K562 (cell line): Measurements from ENCODE around the gene CSNK1D. TPM values are rescaled to one million over a fixed set of nuclear protein-coding genes. Genes with fewer than 3 reads are reported as not detected.

Source experiments
- ATAC-seq: fragments of 200-7000 bp; cut with Tn5 transposase; 3 replicates; pipeline ENCODE4 v1.9.1; 2020; ENCODE audit warnings: moderate library complexity
- BruUV-seq: library from RNA; stranded (reverse); fragments of 400-500 nt; replicated peaks from 2 replicates; lab custom pipeline; 2021; lab: Mats Ljungman, UMichigan
- CTCF ChIA-PET: fragments of 300-600 bp; formaldehyde crosslinking; extraction: SDS; loops from one replicate; lab custom pipeline; 2021; ENCODE audit warnings: low intra/inter-chr PET ratio; lab: Yijun Ruan, JAX
- POLR2A ChIA-PET: fragments of 300-600, 350-650 bp; sonication (Branson Sonifier 250); formaldehyde crosslinking; extraction: SDS; loops from one replicate; lab custom pipeline; 2021; ENCODE audit warnings: antibody characterized with exemption, inconsistent platforms; lab: Yijun Ruan, JAX
- DNase-seq, 4 experiments: peaks; one replicate each; pipeline versions ENCODE4 v3.0.0 to v3.0.0-alpha.2; 2011 to 2018; ENCODE audit warnings: low spot score in 3 of 4, mixed read lengths in 3 of 4; ENCODE audit errors: extremely low read depth in 1 of 4
- FAIRE-seq: peaks from 2 replicates; lab custom pipeline; 2011; peaks lifted over from hg19 to GRCh38; lab: Jason Lieb, UNC
- H2AFZ ChIP-seq: 2 replicates; pipeline ENCODE4 v1.6.0; 2011; ENCODE audit warnings: low read depth, low read length, control low read depth, inconsistent platforms
- H3K27ac ChIP-seq: fragments of 200-600 bp; 3 replicates; pipeline ENCODE4 v1.8.0; 2011; ENCODE audit warnings: low read depth, mild to moderate bottlenecking, control low read depth, inconsistent platforms, low read length, moderate library complexity, mixed read lengths; ENCODE audit errors: extremely low read depth
- H3K27me3 ChIP-seq, 2 experiments: fragments of 300-600 bp in 1 of 2; 2 replicates in 1 of 2; 3 replicates in 1 of 2; pipeline versions ENCODE4 v1.6.0 to v1.8.0; 2011; ENCODE audit warnings: inconsistent platforms in 2 of 2, low read length in 2 of 2, mild to moderate bottlenecking in 1 of 2, mixed read lengths in 1 of 2, moderate library complexity in 1 of 2; ENCODE audit not compliant: control insufficient read depth in 2 of 2, insufficient read depth in 2 of 2
- H3K36me3 ChIP-seq: fragments of 300-600 bp; 3 replicates; pipeline ENCODE4 v1.8.0; 2011; ENCODE audit warnings: mild to moderate bottlenecking, low read length, inconsistent platforms; ENCODE audit not compliant: control insufficient read depth, insufficient read depth
- H3K4me1 ChIP-seq, 2 experiments: fragments of 200-600 bp in 1 of 2; replicated peaks in 1 of 2; 2 replicates in 1 of 2; 3 replicates in 1 of 2; pipeline versions ENCODE4 v1.5.1 to v1.8.0; 2011; ENCODE audit warnings: inconsistent platforms in 2 of 2, low read length in 2 of 2, mild to moderate bottlenecking in 1 of 2, mixed read lengths in 1 of 2, moderate library complexity in 1 of 2; ENCODE audit not compliant: control insufficient read depth in 2 of 2, insufficient read depth in 2 of 2
- H3K4me2 ChIP-seq: 2 replicates; pipeline ENCODE4 v1.6.1; 2011; ENCODE audit warnings: low read length, control low read depth, inconsistent platforms, mixed read lengths; ENCODE audit not compliant: insufficient read depth
- H3K4me3 ChIP-seq: fragments of 200-600 bp; sonication (generic), shearing (Covaris generic); 2 replicates; pipeline ENCODE4 v1.5.1; 2016; ENCODE audit warnings: control low read depth, inconsistent platforms
- H3K79me2 ChIP-seq: fragments of 200-600 bp; 3 replicates; pipeline ENCODE4 v1.8.0; 2011; ENCODE audit warnings: low read length, inconsistent platforms; ENCODE audit not compliant: control insufficient read depth, insufficient read depth
- H3K9ac ChIP-seq, 2 experiments: 2 replicates each; pipeline versions ENCODE4 v1.6.0 to v1.6.1; 2011; ENCODE audit warnings: low read depth in 2 of 2, low read length in 2 of 2, control low read depth in 1 of 2, inconsistent platforms in 1 of 2, mild to moderate bottlenecking in 1 of 2, mixed read lengths in 1 of 2; ENCODE audit not compliant: insufficient read depth in 1 of 2
- H3K9me1 ChIP-seq: one replicate; pipeline ENCODE4 v1.6.0; 2011; ENCODE audit warnings: inconsistent platforms, mild to moderate bottlenecking, low read length, moderate library complexity; ENCODE audit not compliant: control insufficient read depth, insufficient read depth
- H3K9me3 ChIP-seq: replicated peaks from 2 replicates; pipeline ENCODE4 v1.5.1; 2011; ENCODE audit warnings: low read depth, low read length, inconsistent platforms; ENCODE audit not compliant: control insufficient read depth, insufficient read depth
- H4K20me1 ChIP-seq: replicated peaks from 2 replicates; pipeline ENCODE4 v1.6.1; 2011; ENCODE audit warnings: low read length, inconsistent platforms, mixed read lengths; ENCODE audit not compliant: control insufficient read depth, insufficient read depth
- CBX5 ChIP-seq: IDR thresholded peaks from 2 replicates; pipeline ENCODE4 v1.6.1; 2014; ENCODE audit warnings: low read depth, borderline replicate concordance
- HDGF ChIP-seq: fragments of 450-650 bp; IDR thresholded peaks from 2 replicates; pipeline ENCODE4 v1.6.1; 2016
- PHF8 ChIP-seq: fragments of 200-600 bp; sonication (generic); IDR thresholded peaks from 2 replicates; pipeline ENCODE4 v1.6.1; 2012; ENCODE audit warnings: mixed run types, mild to moderate bottlenecking, inconsistent platforms, low read length, moderate library complexity, borderline replicate concordance
- PYGO2 ChIP-seq: fragments of 450-650 bp; IDR thresholded peaks from 2 replicates; pipeline ENCODE4 v1.6.1; 2016; ENCODE audit warnings: mild to moderate bottlenecking, missing genetic modification characterization, moderate library complexity, missing compliant biosample characterization
- ZFPM2 ChIP-seq: fragments of 250-450 bp; sonication (Bioruptor Pico); IDR thresholded peaks from 2 replicates; pipeline ENCODE4 v1.5.1; 2022; ENCODE audit warnings: mild to moderate bottlenecking
- ZNF165 ChIP-seq: fragments of 250-450 bp; sonication (Bioruptor Pico); IDR thresholded peaks from 2 replicates; pipeline ENCODE4 v1.4.0; 2020; ENCODE audit warnings: borderline replicate concordance
- WGBS: fragments of 100-300 bp; shearing (Covaris generic); methylation state at CpG from one replicate; pipeline ENCODE4 v1.1.6; 2016; ENCODE audit warnings: low coverage, mixed read lengths; ENCODE audit not compliant: insufficient coverage; ENCODE audit errors: missing lambda C conversion rate; 5-methylcytosine and 5-hydroxymethylcytosine counted together
- in situ Hi-C: fragments of 300-500 bp; cut with MboI; formaldehyde crosslinking; loops from 4 replicates; pipeline ENCODE4 v1.15.0; 2018; ENCODE audit warnings: inconsistent platforms, mixed read lengths
- intact Hi-C: fragments of 100-400 bp; cut with micrococcal nuclease; formaldehyde crosslinking; loops from 2 replicates; pipeline ENCODE4 v1.14.2; 2022
- polyA plus RNA-seq, 8 experiments: library from polyadenylated mRNA; depleted of rRNA in 4 of 8; stranded (reverse) in 5 of 8; unstranded in 3 of 8; fragments of >200 nt; fragmentation: Nextera tagmentation in 2 of 8; fragmentation: Illumina TruSeq in 1 of 8; extraction: Ambion mirVana in 2 of 8; extraction: Trizol in 1 of 8; gene quantifications; 2 replicates each; pipeline versions ENCODE4 v1.2.1 to v1.2.3, GENCODE V29; 2011 to 2014; ENCODE audit warnings: inconsistent platforms in 1 of 8, missing spikeins in 1 of 8
- total RNA-seq, 7 experiments: library from RNA; depleted of rRNA in 6 of 7; stranded (reverse); fragments of >200 nt in 6 of 7; fragmentation: Illumina TruSeq in 2 of 7; extraction: Trizol in 2 of 7; gene quantifications; 2 replicates each; pipeline versions ENCODE4 v1.2.1 to v1.2.3, GENCODE V29; 2011 to 2021; ENCODE audit warnings: low replicate concordance in 1 of 7
- TF ChIP-seq, protein P1 (sequence below), 2 experiments: fragments of 450-650 bp in 1 of 2; sonication (generic) in 1 of 2; formaldehyde crosslinking in 1 of 2; IDR thresholded peaks in 1 of 2; conservative IDR thresholded peaks in 1 of 2; 2 replicates each; pipeline versions ENCODE4 v1.6.1 to v1.8.1; 2016 to 2023; ENCODE audit warnings: mild to moderate bottlenecking in 2 of 2, moderate library complexity in 2 of 2, inconsistent platforms in 1 of 2, missing genetic modification reagents in 1 of 2
- TF ChIP-seq, protein P2 (sequence below): fragments of 450-650 bp; IDR thresholded peaks from 2 replicates; pipeline ENCODE4 v1.6.1; 2014; ENCODE audit warnings: low read depth, mild to moderate bottlenecking, moderate library complexity, borderline replicate concordance
- TF ChIP-seq, protein P3 (sequence below), 2 experiments: fragments of 450-650 bp; conservative IDR thresholded peaks; 2 replicates each; pipeline ENCODE4 v1.6.1; 2017; ENCODE audit warnings: mild to moderate bottlenecking in 2 of 2, moderate library complexity in 2 of 2
- TF ChIP-seq, protein P4 (sequence below): sonication (generic); formaldehyde crosslinking; IDR thresholded peaks from 2 replicates; pipeline ENCODE4 v1.8.0; 2022; ENCODE audit warnings: missing genetic modification reagents, mild to moderate bottlenecking, borderline replicate concordance
- TF ChIP-seq, protein P5 (sequence below): fragments of 250-450 bp; sonication (Bioruptor Pico); IDR thresholded peaks from 2 replicates; pipeline ENCODE4 v1.4.0; 2020

Gene CSNK1D
- total and polyA plus RNA-seq, 9 of the 15 experiments (the other 6 are each of a cell fraction or from before 2014, with no cell fraction given) = 6.5 to 133 (median 41.3) TPM

DNA sequence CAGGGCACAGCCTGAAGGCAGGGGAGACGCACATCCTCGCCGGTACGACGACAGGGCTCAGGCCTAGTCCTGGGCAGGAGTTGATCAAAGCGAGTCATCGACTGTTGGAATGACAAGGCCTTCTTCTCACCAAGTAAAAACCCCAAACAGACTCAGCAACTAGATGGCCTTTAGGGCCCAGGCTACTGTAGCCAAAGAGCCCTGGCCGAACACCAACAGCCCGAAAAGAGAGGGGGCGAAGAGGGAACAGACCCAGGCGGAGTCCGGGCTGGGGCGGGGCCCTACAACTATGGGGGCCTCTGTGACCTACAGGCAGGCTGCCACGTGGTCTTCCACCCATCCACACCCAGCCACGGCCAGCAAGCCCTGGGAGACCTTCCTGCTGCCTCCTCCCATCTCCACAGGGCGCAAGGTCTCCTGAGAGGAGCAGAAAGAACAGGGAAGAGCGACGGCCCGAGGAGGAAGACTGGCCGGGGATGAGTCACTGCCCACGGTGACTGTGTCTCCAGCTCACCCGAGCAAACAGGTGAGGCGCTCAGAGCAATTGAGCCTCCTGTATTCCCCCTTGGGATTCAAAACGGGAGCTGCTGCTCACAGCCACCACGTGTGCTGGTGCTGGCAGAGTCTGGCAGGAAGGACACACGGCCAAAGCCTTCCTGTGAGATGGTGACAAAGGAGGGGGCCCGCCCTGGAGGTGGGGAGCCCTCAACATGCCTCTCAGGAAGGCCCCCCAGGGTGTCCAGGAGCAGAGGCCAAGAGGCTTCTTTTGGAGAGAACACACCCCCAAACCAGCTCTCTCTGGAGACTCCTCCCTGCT lies 26.9 kb downstream of the CSNK1D start (continued):
- TF ChIP-seq, protein P1, sequence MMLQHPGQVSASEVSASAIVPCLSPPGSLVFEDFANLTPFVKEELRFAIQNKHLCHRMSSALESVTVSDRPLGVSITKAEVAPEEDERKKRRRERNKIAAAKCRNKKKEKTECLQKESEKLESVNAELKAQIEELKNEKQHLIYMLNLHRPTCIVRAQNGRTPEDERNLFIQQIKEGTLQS (IDR thresholded peaks at IDR 0.05) = peak; percentile 53; the same call in 1 of the 2 replicates
- TF ChIP-seq, protein P1 (CRISPR knock-in tag; conservative IDR thresholded peaks at IDR 0.05) = no peak
- TF ChIP-seq, protein P2, sequence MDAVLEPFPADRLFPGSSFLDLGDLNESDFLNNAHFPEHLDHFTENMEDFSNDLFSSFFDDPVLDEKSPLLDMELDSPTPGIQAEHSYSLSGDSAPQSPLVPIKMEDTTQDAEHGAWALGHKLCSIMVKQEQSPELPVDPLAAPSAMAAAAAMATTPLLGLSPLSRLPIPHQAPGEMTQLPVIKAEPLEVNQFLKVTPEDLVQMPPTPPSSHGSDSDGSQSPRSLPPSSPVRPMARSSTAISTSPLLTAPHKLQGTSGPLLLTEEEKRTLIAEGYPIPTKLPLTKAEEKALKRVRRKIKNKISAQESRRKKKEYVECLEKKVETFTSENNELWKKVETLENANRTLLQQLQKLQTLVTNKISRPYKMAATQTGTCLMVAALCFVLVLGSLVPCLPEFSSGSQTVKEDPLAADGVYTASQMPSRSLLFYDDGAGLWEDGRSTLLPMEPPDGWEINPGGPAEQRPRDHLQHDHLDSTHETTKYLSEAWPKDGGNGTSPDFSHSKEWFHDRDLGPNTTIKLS = no peak
- TF ChIP-seq PYGO2 (tag) (no peak), CBX5 (no peak)

DNA sequence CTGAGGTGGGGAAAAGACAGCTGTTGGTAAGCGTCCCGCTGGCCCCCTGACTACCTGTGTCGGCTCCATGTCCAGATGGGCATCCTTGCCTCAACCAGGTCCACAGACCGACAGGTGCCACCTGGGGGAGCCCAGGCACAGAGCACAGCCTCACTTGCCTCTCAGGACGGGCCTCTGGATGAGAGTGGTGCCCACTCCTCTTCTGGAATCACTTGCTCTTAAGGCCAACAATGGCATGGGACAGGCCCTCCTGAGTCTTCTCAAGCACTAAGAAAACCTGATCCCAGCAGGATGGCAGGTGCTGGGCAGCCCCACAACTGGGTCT lies 27.5 kb downstream of the CSNK1D start:
- H4K20me1 ChIP-seq = no peaks in the 10 kb centered on the region
- 97% methylated on average over 5 of the region's 5 CpGs for WGBS
- H3K9ac ChIP-seq = no peak overlapping the region
- intact Hi-C loops = no loop called here
- peaks cover 17 to 63% of the 10 kb centered on the region in 2 experiments for H3K4me1 ChIP-seq
- H3K9me3 ChIP-seq = no peaks in the 10 kb centered on the region
- no peak overlapping the region; the same call in 2 of the 3 replicates for H3K27ac ChIP-seq
- ChIA-PET CTCF (no interaction called here), POLR2A (interaction anchor here (0.7 to 1.1 kb wide), 2 partner anchors 15 to 40 kb away, joined by 3 to 4 read pairs; no protein-coding TSS in a partner anchor)
- no peaks in the 10 kb centered on the region for H3K9me1 ChIP-seq
- H3K4me2 ChIP-seq = no peak overlapping the region
- in situ Hi-C loops = no loop called here
- BruUV-seq = no TSS peak
- no peak overlapping the region for H2AFZ ChIP-seq
- no peak for ATAC-seq
- no peaks in the 10 kb centered on the region for H3K27me3 ChIP-seq
- no peak for DNase-seq
- H3K4me3 ChIP-seq = no peak overlapping the region
- no peak for FAIRE-seq
- peaks cover 94% of the 10 kb centered on the region for H3K36me3 ChIP-seq
- H3K79me2 ChIP-seq = peaks cover 48% of the 10 kb centered on the region
- TF ChIP-seq, protein P3, sequence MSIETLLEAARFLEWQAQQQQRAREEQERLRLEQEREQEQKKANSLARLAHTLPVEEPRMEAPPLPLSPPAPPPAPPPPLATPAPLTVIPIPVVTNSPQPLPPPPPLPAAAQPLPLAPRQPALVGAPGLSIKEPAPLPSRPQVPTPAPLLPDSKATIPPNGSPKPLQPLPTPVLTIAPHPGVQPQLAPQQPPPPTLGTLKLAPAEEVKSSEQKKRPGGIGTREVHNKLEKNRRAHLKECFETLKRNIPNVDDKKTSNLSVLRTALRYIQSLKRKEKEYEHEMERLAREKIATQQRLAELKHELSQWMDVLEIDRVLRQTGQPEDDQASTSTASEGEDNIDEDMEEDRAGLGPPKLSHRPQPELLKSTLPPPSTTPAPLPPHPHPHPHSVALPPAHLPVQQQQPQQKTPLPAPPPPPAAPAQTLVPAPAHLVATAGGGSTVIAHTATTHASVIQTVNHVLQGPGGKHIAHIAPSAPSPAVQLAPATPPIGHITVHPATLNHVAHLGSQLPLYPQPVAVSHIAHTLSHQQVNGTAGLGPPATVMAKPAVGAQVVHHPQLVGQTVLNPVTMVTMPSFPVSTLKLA (conservative IDR thresholded peaks at IDR 0.05) = no peak
- TF ChIP-seq ZFPM2 (CRISPR knock-in tag) = no peak
- TF ChIP-seq ZNF165 = no peak
- TF ChIP-seq, protein P4, sequence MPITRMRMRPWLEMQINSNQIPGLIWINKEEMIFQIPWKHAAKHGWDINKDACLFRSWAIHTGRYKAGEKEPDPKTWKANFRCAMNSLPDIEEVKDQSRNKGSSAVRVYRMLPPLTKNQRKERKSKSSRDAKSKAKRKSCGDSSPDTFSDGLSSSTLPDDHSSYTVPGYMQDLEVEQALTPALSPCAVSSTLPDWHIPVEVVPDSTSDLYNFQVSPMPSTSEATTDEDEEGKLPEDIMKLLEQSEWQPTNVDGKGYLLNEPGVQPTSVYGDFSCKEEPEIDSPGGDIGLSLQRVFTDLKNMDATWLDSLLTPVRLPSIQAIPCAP (CRISPR knock-in tag) = no peak
- TF ChIP-seq PHF8 = no peak
- no peak for TF ChIP-seq HDGF
- TF ChIP-seq, protein P5, sequence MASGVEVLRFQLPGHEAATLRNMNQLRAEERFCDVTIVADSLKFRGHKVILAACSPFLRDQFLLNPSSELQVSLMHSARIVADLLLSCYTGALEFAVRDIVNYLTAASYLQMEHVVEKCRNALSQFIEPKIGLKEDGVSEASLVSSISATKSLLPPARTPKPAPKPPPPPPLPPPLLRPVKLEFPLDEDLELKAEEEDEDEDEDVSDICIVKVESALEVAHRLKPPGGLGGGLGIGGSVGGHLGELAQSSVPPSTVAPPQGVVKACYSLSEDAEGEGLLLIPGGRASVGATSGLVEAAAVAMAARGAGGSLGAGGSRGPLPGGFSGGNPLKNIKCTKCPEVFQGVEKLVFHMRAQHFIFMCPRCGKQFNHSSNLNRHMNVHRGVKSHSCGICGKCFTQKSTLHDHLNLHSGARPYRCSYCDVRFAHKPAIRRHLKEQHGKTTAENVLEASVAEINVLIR = no peak
